PC-3 (cell line): ENCODE measurements around the gene ETDA. TPM values are rescaled to one million over a fixed set of nuclear protein-coding genes. Genes with fewer than 3 reads are reported as not detected.

Experiments used
- ATAC-seq: fragments of 200-7000 bp; cut with Tn5 transposase; 2 replicates; pipeline ENCODE4 v1.9.1; 2020; ENCODE audit warnings: mild to moderate bottlenecking, moderate library complexity
- BruUV-seq: library from RNA; stranded (reverse); fragments of 400-500 nt; replicated peaks from 2 replicates; lab custom pipeline; 2021; lab: Mats Ljungman, UMichigan
- CTCF ChIA-PET: fragments of 300-600 bp; sonication (Branson Sonifier 250); formaldehyde crosslinking; loops from one replicate; lab custom pipeline; 2022; ENCODE audit warnings: antibody characterized with exemption; lab: Charles Lee
- POLR2A ChIA-PET: fragments of 300-600 bp; sonication (Branson Sonifier 250); formaldehyde crosslinking; loops from one replicate; lab custom pipeline; 2022; ENCODE audit warnings: antibody characterized with exemption; ENCODE audit not compliant: unreplicated experiment; lab: Charles Lee
- DNase-seq: peaks from one replicate; pipeline ENCODE4 v3.0.0-alpha.2; 2015
- H2AFZ ChIP-seq: fragments of 300-600 bp; sonication (generic); 2 replicates; pipeline ENCODE4 v1.6.0; 2016; ENCODE audit warnings: antibody characterized with exemption, low read length
- H3F3A ChIP-seq: fragments of 300-600 bp; sonication (generic); one replicate; pipeline ENCODE4 v1.6.0; 2017; ENCODE audit warnings: antibody characterized with exemption, low read length, control low read depth, mild to moderate bottlenecking; ENCODE audit not compliant: unreplicated experiment
- H3K27ac ChIP-seq: fragments of 300-600 bp; sonication (generic); 2 replicates; pipeline ENCODE4 v1.5.1; 2016; ENCODE audit warnings: mild to moderate bottlenecking, low read length
- H3K27me3 ChIP-seq: fragments of 300-600 bp; sonication (generic); 2 replicates; pipeline ENCODE4 v1.6.1; 2016; ENCODE audit warnings: low read length, mixed read lengths
- H3K36me3 ChIP-seq: fragments of 300-600 bp; sonication (generic); 2 replicates; pipeline ENCODE4 v1.6.1; 2016; ENCODE audit warnings: low read depth, mixed run types, low read length, mixed read lengths
- H3K4me1 ChIP-seq: fragments of 300-600 bp; sonication (generic); 2 replicates; pipeline ENCODE4 v1.5.1; 2016; ENCODE audit warnings: low read length; ENCODE audit not compliant: insufficient read depth
- H3K4me2 ChIP-seq: fragments of 300-600 bp; sonication (generic); 2 replicates; pipeline ENCODE4 v1.6.0; 2016; ENCODE audit warnings: low read length
- H3K4me3 ChIP-seq: fragments of 300-600 bp; sonication (generic); 2 replicates; pipeline ENCODE4 v1.5.1; 2016; ENCODE audit warnings: mild to moderate bottlenecking, low read length, mixed read lengths
- H3K79me2 ChIP-seq: fragments of 300-600 bp; sonication (generic); 2 replicates; pipeline ENCODE4 v1.6.1; 2017; ENCODE audit warnings: low read length, mixed read lengths
- H3K9ac ChIP-seq: fragments of 300-600 bp; sonication (generic); 2 replicates; pipeline ENCODE4 v1.6.0; 2016; ENCODE audit warnings: mild to moderate bottlenecking, low read length
- H3K9me2 ChIP-seq: fragments of 300-600 bp; sonication (generic); replicated peaks from 2 replicates; pipeline ENCODE4 v1.6.1; 2016; ENCODE audit warnings: mixed run types, low read length, mixed read lengths
- H3K9me3 ChIP-seq: fragments of 300-600 bp; sonication (generic); 2 replicates; pipeline ENCODE4 v1.6.1; 2016; ENCODE audit warnings: low read length, mixed read lengths
- H4K20me1 ChIP-seq: fragments of 300-600 bp; sonication (generic); 2 replicates; pipeline ENCODE4 v1.6.1; 2016; ENCODE audit warnings: low read length, mixed read lengths
- CTCF ChIP-seq: fragments of 300-600 bp; sonication (generic); conservative IDR thresholded peaks from 2 replicates; pipeline ENCODE4 v1.5.1; 2017; ENCODE audit warnings: antibody characterized with exemption, low read depth, mild to moderate bottlenecking, low read length
- EZH2 ChIP-seq: fragments of 300-600 bp; sonication (generic); IDR thresholded peaks from one replicate; pipeline ENCODE4 v1.6.1; 2017; ENCODE audit warnings: antibody characterized with exemption, mild to moderate bottlenecking, low read length; ENCODE audit not compliant: unreplicated experiment
- EZH2phosphoT487 ChIP-seq: fragments of 300-600 bp; sonication (generic); IDR thresholded peaks from 2 replicates; pipeline ENCODE4 v1.6.1; 2018; ENCODE audit warnings: mild to moderate bottlenecking, antibody characterized with exemption, low read length, borderline replicate concordance
- intact Hi-C: fragments of 100-400 bp; cut with micrococcal nuclease; formaldehyde crosslinking; loops from 2 replicates; pipeline ENCODE4 v1.9.0; 2023
- total RNA-seq: library from RNA; depleted of rRNA; stranded (reverse); fragments of >200 nt; gene quantifications from 2 replicates; pipeline ENCODE4 v1.2.3, GENCODE V29; 2014; rRNA removed

The ETDA gene
- total RNA-seq, 1 experiment from 2014 or later: not detected

- DNase-seq (no peak), ATAC-seq (no peak)
- ChIA-PET CTCF (no interaction called here), POLR2A (no interaction called here)
- Histone ChIP-seq H3F3A (no peaks in the 10 kb centered on the region), H4K20me1 (no peaks in the 10 kb centered on the region), H3K27me3 (no peaks in the 10 kb centered on the region), H3K36me3 (no peaks in the 10 kb centered on the region), H3K79me2 (no peaks in the 10 kb centered on the region), H3K27ac (no peak overlapping the region), H3K4me2 (no peak overlapping the region), H3K9me2 (no peaks in the 10 kb centered on the region), H3K4me1 (peaks cover 6% of the 10 kb centered on the region), H3K9me3 (no peaks in the 10 kb centered on the region), H3K9ac (no peak overlapping the region), H2AFZ (no peak overlapping the region), H3K4me3 (no peak overlapping the region)
- no TSS peak for BruUV-seq
- intact Hi-C loops: no loop called here
- TF ChIP-seq EZH2phosphoT487: no peak
- TF ChIP-seq CTCF: no peak
- no peak for TF ChIP-seq EZH2
Measured at GRCh38 chrX:135302269-135302873, 50.5 kb downstream of the ETDA start.

Other genes with a start within 250 kb of the ETDA start
- gene RTL8B, start 229.5 kb upstream of the ETDA start, total RNA-seq: 12.6 and 14.9 TPM in 2 replicates
- 57.0 and 59.6 TPM in 2 replicates for gene RTL8C, start 219.7 kb upstream of the ETDA start, total RNA-seq
- 19.7 and 21.8 TPM in 2 replicates for gene RTL8A, start 199.9 kb upstream of the ETDA start, total RNA-seq
- 0.29 TPM in 1 of 2 replicates, not detected in the other for gene SMIM10L2B, start 153.3 kb upstream of the ETDA start, total RNA-seq
- gene ETDB, start 131.5 kb upstream of the ETDA start, total RNA-seq: not detected in 2 replicates
- not detected in 2 replicates for gene CT55, start 80.7 kb upstream of the ETDA start, total RNA-seq
- gene ETDC, start 57.4 kb downstream of the ETDA start, total RNA-seq: not detected in 2 replicates
- 6.5 and 9.3 TPM in 2 replicates for gene ZNF75D, start 92.0 kb downstream of the ETDA start, total RNA-seq
- 3.3 and 3.6 TPM in 2 replicates for gene ZNF449, start 92.7 kb downstream of the ETDA start, total RNA-seq
- 0.73 and 1.4 TPM in 2 replicates for gene SMIM10L2A, start 169.9 kb downstream of the ETDA start, total RNA-seq